Stimulated activated CD4-positive, alpha-beta T cell treated with anti-CD3 and anti-CD28 coated beads, Interleukin-12 subunit alpha, Interleukin-12 subunit beta, amount 100 ng/mL, for 4 hours (primary cell): ENCODE measurements around the gene STAB2.

Experiments used
- DNase-seq: peaks from one replicate; pipeline ENCODE4 v3.0.0-alpha.2; 2020

STAB2 gene

DNA sequence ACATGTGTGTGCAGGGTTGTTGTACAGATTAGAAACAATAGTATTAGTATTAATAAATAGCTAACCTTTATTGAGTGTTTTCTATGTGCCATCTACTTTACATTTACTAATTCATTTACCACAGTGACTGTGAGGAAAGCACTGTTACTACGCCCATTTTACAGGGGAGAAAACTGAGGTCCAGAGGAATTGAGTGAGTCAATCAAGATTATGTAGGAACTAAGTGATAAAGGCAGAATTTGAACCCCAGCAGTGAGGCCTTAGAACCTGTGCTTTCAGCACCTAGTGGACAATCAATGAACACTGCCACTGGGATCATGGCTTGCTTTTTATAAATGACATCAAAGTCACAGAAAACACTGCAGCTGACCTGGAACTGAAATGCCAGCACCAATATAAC lies 225.7 kb downstream of the STAB2 start:
- no peak for DNase-seq

DNA sequence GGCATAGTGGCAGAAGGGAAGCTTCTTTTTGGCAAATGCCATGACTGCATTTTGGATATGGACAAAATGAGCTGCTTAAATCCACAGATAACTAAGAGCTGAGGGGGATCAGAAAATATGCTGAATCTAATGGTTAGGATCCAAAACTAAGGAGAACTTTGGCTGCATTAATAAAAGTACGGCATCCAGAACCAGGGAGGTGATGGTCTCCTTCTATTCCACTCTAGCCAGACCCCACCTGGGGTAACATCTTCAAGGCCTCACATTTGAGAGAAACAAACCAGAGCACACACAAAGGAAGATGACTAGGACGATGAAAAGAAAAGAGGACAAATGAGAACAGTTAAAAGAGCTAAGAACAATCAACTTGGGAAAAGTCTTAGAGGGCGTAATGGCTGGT lies 226.4 kb downstream of the STAB2 start:
- no peak for DNase-seq

DNA sequence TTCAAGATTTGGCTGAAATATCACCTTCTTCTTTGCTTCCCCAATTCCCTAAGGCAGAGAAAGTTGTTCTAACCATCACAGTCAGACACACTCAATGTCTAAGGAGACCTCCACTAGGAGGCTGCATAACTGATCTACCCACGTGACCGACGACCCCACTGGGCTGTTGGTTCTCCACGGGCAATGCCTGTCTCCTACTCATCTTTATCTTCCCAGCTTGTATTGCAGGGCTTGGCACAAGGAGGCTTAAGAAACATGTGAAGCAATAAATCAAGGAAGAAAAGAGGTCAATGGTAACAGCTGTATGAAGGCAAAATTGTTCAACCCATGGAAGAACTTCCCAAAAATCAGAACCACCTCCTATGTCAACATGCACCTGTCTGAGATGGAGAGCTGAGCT lies 226.9 kb downstream of the STAB2 start:
- no peak for DNase-seq

GRCh38 chr12:103814436-103814835 lies 227.4 kb downstream of the STAB2 start:
- DNase-seq = no peak
